Globus pallidus (tissue), 1 donor: ENCODE results near the gene MAGEB2.
"Not testable (repeated sequence)": the region's sequence is repeated elsewhere in the genome, so short reads cannot be mapped to it uniquely, and the experiment has no call there.

Experiments
- DNase-seq: peaks from one replicate; pipeline ENCODE4 v3.0.0-alpha.2; 2015; ENCODE audit warnings: low spot score

MAGEB2 gene

GRCh38 chrX:30215357-30215843 lies at the start of gene MAGEB2:
MAGEB2 (plus strand) TSS chrX:30215563; CDS start chrX:30218581, 3,018 bp downstream.
- no peak for DNase-seq

DNA sequence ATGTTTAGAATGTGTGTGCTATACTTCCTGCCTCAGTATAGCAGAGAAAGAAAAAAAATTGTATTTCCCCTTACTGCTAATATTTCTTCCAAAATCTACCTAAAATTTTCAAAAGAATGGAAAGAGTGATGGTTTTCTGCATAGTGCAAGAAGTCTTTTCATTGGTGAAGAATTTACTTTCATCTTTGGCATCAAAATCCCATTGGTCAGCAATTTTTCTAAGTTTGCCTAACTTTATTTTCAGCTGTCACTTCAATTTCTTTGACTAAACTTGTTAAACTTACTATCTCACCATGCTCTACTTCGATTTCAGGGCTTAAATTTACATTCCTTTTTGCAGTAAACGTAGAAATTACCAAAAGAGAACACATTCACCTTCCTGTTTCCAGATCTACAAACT lies 44.5 kb upstream of the MAGEB2 start:
- no peak for DNase-seq

DNA sequence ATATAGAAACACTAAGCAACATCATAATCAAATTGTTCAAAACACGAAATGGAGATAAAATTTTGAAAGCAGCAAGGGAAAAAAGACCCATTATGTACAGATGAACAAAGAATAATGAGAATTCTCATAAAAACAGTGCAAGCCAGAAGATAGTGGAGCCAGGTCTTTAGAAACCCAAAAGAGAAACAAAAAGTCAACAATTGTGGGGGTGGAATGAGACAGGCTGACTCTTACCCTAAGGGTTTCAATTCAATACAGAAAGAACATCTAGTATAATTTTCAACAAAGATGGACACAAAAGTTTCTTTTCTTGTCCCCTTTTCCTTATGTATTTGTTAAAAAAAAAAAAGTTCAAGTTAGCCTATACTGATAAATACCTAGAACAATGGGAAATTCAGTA lies 34.0 kb upstream of the MAGEB2 start:
- no peak for DNase-seq

DNA sequence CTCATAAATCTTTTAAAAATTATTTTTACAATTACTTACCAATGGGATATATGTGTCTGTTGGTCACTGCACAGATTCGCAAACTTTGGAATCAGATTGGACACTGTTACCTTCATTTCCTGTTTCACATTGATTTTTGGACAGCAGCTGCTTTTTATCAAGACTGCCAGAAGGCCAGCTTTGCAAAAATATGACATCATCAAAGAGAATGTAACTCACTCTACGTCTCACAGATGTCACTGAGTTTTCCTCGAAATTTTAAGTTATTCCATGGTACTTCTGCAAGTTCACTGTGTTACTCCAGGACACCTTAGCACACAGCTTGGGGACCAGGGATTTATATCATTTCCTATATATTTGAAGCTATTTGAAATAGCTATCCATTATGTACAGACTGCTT lies 31.8 kb upstream of the MAGEB2 start:
- DNase-seq: no peak

DNA sequence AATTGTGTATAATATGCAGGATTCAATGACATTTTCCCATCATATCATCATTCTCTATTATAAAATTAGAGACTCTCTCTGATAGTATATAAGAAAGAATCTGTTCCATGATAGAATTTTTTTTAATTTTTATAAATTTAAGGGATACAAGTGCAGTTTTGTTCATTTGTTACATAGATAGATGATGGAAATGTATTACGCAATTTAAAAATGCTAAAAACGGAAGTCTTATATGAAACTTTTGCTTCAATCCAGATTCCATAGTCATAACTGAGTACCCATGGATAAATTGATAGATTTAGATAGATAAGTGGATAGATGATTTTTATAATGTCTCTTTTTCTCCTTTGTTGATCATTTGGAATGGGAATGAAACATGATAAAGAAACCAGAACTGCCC lies 24.9 kb upstream of the MAGEB2 start:
- DNase-seq: no peak

GRCh38 chrX:30193910-30194309 lies 21.5 kb upstream of the MAGEB2 start:
- not testable (repeated sequence) for DNase-seq

DNA sequence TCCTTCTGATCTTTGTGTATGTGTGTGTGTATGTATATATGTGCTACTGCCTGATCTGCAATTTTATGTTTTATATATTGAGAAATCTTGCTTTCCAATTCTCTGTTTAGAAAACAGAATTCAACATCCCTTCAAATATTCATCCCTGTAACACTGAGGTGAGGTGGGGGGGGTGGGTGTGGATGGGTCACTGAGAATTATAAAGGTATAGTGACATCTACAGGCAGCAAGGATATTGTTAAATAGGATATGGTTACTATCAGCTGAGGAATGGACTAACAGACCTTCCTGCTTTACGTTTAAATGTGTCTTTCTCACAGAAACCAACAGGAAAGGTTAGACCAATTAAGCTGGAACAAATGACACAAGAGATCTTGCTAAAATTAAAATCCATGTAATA lies 19.0 kb upstream of the MAGEB2 start:
- no peak for DNase-seq

- DNase-seq: no peak
Measured at GRCh38 chrX:30212172-30212571, 3.2 kb upstream of the MAGEB2 start.

GRCh38 chrX:30217465-30217864 lies 2.1 kb downstream of the MAGEB2 start:
- DNase-seq: no peak

DNA sequence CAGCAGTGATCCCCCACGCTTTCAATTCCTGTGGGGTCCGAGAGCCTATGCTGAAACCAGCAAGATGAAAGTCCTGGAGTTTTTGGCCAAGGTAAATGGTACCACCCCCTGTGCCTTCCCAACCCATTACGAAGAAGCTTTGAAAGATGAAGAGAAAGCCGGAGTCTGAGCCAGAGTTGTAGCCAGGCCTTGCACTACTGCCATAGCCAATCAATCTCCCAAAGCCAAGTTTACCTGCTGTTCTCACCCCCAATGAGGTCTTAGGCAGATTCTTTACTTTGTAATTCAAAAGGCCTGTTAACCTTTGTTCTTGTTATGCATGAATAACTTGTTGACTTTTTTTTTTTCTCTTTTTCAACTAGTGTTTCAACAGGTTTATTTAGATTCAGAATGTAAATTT lies 4.0 kb downstream of the MAGEB2 start:
- no peak for DNase-seq

- no peak for DNase-seq
Measured at GRCh38 chrX:30220661-30221060, 5.3 kb downstream of the MAGEB2 start.

DNA sequence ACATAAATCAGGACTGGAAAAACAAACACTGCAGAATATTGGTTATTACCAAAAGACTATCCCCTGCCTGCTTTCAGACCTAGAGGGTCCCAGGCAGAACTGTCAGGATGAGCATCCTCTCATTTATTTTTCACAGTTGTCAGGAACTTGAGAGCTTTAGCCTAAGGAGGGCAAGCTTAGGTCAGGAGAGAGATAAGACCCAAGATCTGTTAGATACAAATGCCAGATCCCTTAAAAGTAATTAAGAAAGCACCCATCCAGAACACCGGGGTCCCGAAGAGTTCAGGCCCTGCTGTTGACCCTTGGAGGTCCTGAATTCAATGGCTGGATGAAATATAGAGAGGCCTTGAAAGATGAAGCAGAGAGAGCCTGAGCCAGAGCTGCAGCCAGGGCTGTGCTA lies 9.2 kb downstream of the MAGEB2 start:
- DNase-seq: no peak

DNA sequence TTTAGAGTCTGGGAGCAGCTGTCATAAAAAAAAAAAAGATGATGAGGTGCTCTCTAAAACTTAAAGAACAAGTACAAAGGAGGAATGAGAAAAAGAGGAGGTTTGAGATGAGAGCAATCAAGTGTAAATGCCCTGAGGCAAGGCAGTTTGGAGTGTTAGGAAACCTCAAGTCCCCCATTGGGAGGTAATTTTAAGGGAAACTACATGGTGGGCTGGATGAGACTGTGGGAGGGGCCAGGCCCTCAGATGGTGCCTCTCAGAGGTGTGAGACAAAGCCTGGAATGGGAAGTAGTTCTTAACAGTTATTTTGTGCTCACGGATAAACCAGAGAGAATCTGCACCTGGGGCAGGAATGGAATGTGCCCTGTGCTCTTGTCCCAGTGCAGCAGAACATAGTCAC lies 13.2 kb downstream of the MAGEB2 start:
- DNase-seq: no peak

- no peak for DNase-seq
Measured at GRCh38 chrX:30230395-30230794, 15.0 kb downstream of the MAGEB2 start, which contains the start of gene MAGEB3. MAGEB3 (plus strand) TSS chrX:30230657; CDS start chrX:30235925, 5,268 bp downstream.

DNA sequence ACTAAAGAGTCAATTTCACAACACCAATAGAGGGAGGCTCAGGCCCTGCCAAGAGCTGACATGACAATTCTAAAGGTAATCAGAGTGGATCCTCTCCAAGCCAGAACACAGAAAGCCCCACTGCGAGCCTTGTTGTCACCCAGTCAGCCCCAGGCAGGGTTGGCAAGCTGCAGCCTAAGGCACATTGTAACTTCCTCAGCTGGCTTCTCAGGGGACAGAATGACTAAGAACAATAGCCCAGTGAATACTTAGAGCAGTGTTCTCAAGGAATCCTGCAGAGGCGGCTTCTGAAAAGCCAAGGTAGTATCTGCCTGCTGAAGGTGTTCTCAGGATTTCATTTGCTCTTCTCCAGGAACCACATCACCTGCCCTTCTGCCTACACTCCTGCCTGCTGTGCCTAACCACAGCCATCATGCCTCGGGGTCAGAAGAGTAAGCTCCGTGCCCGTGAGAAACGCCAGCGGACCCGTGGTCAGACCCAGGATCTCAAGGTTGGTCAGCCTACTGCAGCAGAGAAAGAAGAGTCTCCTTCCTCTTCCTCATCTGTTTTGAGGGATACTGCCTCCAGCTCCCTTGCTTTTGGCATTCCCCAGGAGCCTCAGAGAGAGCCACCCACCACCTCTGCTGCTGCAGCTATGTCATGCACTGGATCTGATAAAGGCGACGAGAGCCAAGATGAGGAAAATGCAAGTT lies 26.5 kb downstream of the MAGEB2 start, which contains the start of gene MAGEB4:
MAGEB4 (plus strand) TSS at position 277 of the 692 bp plus-strand sequence; CDS start at position 413, 136 bp downstream.
- DNase-seq: no peak

- DNase-seq: no peak
Measured at GRCh38 chrX:30246769-30247489, 31.6 kb downstream of the MAGEB2 start, which contains the start of gene MAGEB1. MAGEB1 (plus strand) TSS chrX:30247146; CDS start chrX:30250494, 3,348 bp downstream.

DNA sequence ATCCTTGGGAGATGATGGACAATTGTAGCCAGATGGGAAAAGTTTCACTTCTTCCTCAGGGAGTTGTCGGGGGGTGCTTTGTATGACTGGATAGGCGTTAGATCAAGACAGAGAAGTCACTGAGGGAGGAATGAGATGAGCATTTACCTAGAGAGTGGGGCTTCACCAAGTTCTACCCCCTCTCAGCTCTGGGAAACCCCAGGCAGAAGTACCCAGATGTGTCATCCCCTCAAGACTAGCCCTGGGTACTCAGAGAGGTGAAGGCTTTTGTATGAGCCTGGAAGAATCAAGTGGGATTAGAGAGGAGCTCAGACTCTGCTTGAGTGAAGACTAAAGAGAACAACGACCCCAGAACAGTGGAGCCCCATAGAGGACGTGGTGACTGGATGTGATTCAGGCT lies 33.5 kb downstream of the MAGEB2 start:
- no peak for DNase-seq

- no peak for DNase-seq
Measured at GRCh38 chrX:30253257-30253656, 37.9 kb downstream of the MAGEB2 start.

DNA sequence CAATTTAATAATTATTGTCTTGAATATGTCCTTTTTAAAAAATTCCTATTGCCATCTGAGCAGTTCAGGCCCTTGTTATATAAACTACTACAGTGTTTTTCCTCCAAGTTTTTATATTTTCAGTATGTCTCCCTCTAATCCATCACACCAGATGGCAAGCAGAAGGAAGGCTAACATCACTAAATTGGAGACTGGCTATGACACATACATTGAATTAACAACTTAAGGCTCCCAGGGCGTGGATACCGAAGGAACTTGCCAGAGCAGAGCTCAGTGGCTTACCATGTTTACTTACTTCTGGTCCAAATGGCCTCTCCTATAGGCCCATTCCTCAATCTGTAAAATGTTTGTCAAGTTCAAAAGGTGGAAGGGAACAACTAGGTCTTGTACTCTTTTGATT lies 44.6 kb downstream of the MAGEB2 start:
- no peak for DNase-seq

DNA sequence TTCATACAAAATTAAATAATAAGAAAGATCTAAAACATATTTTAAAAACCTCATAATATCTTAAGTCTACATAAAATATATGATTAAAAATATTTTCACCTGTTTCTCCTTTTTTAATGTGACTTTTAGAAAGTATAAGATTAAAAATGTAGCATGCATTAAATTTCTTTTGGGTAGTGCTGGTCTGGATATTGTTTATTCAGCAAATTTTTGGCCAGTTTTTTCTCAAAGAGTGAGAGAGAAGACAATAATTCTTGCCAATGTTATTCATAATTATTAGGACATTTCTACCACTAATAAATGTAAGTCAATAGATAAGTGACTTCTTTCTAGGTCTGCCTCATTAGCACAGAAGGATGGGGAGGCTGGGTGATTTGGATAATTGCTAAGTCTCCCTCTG lies 45.6 kb downstream of the MAGEB2 start:
- no peak for DNase-seq

- DNase-seq: no peak
Measured at GRCh38 chrX:30262763-30263162, 47.4 kb downstream of the MAGEB2 start.
